HepG2 (cell line): ENCODE results near the gene CCR9. TPM values are rescaled to one million over a fixed set of nuclear protein-coding genes. Genes with fewer than 3 reads are reported as not detected.

ENCODE experiments used
- CAMTA2 ChIP-seq: sonication (generic); formaldehyde crosslinking; IDR thresholded peaks from 2 replicates; pipeline ENCODE4 v1.4.0; 2020; ENCODE audit warnings: mild to moderate bottlenecking, missing genetic modification reagents, borderline replicate concordance
- NFE2 ChIP-seq: sonication (generic); formaldehyde crosslinking; IDR thresholded peaks from 2 replicates; pipeline ENCODE4 v1.4.0; 2020; ENCODE audit warnings: missing genetic modification reagents
- RNF2 ChIP-seq: fragments of 450-650 bp; conservative IDR thresholded peaks from 2 replicates; pipeline ENCODE4 v1.6.1; 2016; ENCODE audit warnings: low read depth
- SALL2 ChIP-seq: sonication (generic); formaldehyde crosslinking; IDR thresholded peaks from 2 replicates; pipeline ENCODE4 v1.8.1; 2023; ENCODE audit warnings: mild to moderate bottlenecking, missing genetic modification reagents, inconsistent platforms
- SMARCC2 ChIP-seq: fragments of 450-650 bp; IDR thresholded peaks from 2 replicates; pipeline ENCODE4 v1.6.1; 2017; ENCODE audit warnings: antibody characterized with exemption, mild to moderate bottlenecking
- STAG1 ChIP-seq: sonication (generic); formaldehyde crosslinking; IDR thresholded peaks from 2 replicates; pipeline ENCODE4 v1.4.0; 2020; ENCODE audit warnings: missing genetic modification reagents
- TRIM24 ChIP-seq: sonication (generic); formaldehyde crosslinking; IDR thresholded peaks from 2 replicates; pipeline ENCODE4 v1.8.0; 2022; ENCODE audit warnings: mild to moderate bottlenecking, missing genetic modification reagents
- ZFP36L1 ChIP-seq: sonication (generic); formaldehyde crosslinking; IDR thresholded peaks from 2 replicates; pipeline ENCODE4 v1.8.0; 2022; ENCODE audit warnings: mild to moderate bottlenecking, missing genetic modification reagents, moderate library complexity
- ZIK1 ChIP-seq: sonication (generic); formaldehyde crosslinking; IDR thresholded peaks from 2 replicates; pipeline ENCODE4 v1.5.0; 2020; ENCODE audit warnings: mild to moderate bottlenecking, low read depth, missing genetic modification reagents, borderline replicate concordance
- ZKSCAN5 ChIP-seq: sonication (generic); formaldehyde crosslinking; IDR thresholded peaks from 2 replicates; pipeline ENCODE4 v1.5.1; 2020; ENCODE audit warnings: mild to moderate bottlenecking, missing genetic modification reagents
- ZMAT3 ChIP-seq: sonication (generic); formaldehyde crosslinking; conservative IDR thresholded peaks from 2 replicates; pipeline ENCODE4 v1.7.0; 2021; ENCODE audit warnings: missing genetic modification reagents
- ZNF232 ChIP-seq: sonication (generic); formaldehyde crosslinking; IDR thresholded peaks from 2 replicates; pipeline ENCODE4 v1.4.0; 2020; ENCODE audit warnings: missing genetic modification reagents, borderline replicate concordance
- ZNF460 ChIP-seq: sonication (generic); formaldehyde crosslinking; IDR thresholded peaks from 2 replicates; pipeline ENCODE4 v1.5.1; 2020; ENCODE audit warnings: missing genetic modification reagents, mild to moderate bottlenecking, borderline replicate concordance
- ZSCAN30 ChIP-seq: sonication (generic); formaldehyde crosslinking; IDR thresholded peaks from 2 replicates; pipeline ENCODE4 v1.5.0; 2020; ENCODE audit warnings: mild to moderate bottlenecking, missing genetic modification reagents
- ZSCAN9 ChIP-seq: IDR thresholded peaks from 2 replicates; pipeline ENCODE4 v1.6.1; 2016; ENCODE audit warnings: borderline replicate concordance
- polyA plus RNA-seq, 8 experiments: library from polyadenylated mRNA; depleted of rRNA in 3 of 8; stranded (reverse) in 7 of 8; unstranded in 1 of 8; fragments of >200 nt; fragmentation: Illumina TruSeq in 4 of 8; extraction: Trizol in 4 of 8; gene quantifications; 2 replicates each; pipeline versions ENCODE4 v1.2.1 to v1.2.3, GENCODE V29; 2011 to 2016; ENCODE audit warnings: low read depth in 4 of 8, missing spikeins in 1 of 8, mixed read lengths in 1 of 8; ENCODE audit not compliant: insufficient read depth in 1 of 8
- total RNA-seq, 5 experiments: library from RNA; depleted of rRNA; stranded (reverse); fragments of >200 nt; fragmentation: Illumina TruSeq; extraction: Trizol; gene quantifications; 2 replicates each; pipeline ENCODE4 v1.2.3, GENCODE V29; 2016; ENCODE audit warnings: low read depth in 1 of 5
- TF ChIP-seq, protein P1 (sequence below): sonication (generic); formaldehyde crosslinking; IDR thresholded peaks from 2 replicates; pipeline ENCODE4 v1.9.0; 2021; ENCODE audit warnings: missing genetic modification reagents, borderline replicate concordance
- TF ChIP-seq, protein P2 (sequence below): sonication (generic); formaldehyde crosslinking; IDR thresholded peaks from 2 replicates; pipeline ENCODE4 v1.5.1; 2020; ENCODE audit warnings: missing genetic modification reagents, mild to moderate bottlenecking, borderline replicate concordance
- TF ChIP-seq, protein P3 (sequence below): fragments of 450-650 bp; IDR thresholded peaks from 2 replicates; pipeline ENCODE4 v1.6.1; 2017; ENCODE audit warnings: mild to moderate bottlenecking
- TF ChIP-seq, protein P4 (sequence below): sonication (generic); formaldehyde crosslinking; conservative IDR thresholded peaks from 2 replicates; pipeline ENCODE4 v1.4.0; 2020; ENCODE audit warnings: missing genetic modification reagents

The CCR9 gene
- total and polyA plus RNA-seq, 2 of the 13 experiments (the other 11 are each of a cell fraction or from before 2014, with no cell fraction given): not detected

DNA sequence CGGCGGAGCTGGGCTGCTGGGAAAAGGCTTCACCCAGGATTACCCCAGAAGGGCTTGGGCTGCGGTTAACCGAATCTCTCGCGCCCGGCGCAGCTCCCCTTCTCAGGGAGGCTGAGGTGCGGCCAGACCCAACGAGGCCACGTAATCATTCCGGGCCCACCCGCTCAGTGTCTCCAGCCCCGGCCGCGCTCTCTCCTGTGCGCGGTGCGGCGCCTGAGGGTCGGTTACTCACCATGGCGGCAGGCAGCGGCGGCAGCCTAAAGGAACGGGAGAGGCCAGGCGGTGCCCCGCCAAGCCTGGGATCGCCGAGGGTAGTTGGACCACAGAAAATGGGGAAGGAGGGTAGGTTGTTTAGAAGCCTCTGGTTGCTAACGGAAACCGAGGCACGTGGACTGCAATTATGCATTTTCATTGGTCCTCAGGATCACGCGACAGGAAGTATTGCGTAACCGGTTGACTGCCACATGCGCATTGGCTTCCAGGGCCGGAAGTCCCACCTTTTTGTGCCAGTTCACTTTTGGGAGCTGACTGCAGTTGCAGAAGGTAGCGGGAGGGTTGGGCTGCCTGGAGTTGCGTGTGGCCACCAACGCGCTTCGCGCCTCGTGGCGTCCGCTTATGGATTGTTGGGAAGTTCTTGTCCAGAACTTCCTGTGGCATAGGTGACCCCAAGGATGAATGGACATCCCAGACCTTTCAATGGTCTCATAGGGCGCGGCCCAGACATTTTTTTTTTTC, 44.4 kb upstream of the CCR9 start, which contains the start of gene LZTFL1 (continued):
- TF ChIP-seq, protein P1, sequence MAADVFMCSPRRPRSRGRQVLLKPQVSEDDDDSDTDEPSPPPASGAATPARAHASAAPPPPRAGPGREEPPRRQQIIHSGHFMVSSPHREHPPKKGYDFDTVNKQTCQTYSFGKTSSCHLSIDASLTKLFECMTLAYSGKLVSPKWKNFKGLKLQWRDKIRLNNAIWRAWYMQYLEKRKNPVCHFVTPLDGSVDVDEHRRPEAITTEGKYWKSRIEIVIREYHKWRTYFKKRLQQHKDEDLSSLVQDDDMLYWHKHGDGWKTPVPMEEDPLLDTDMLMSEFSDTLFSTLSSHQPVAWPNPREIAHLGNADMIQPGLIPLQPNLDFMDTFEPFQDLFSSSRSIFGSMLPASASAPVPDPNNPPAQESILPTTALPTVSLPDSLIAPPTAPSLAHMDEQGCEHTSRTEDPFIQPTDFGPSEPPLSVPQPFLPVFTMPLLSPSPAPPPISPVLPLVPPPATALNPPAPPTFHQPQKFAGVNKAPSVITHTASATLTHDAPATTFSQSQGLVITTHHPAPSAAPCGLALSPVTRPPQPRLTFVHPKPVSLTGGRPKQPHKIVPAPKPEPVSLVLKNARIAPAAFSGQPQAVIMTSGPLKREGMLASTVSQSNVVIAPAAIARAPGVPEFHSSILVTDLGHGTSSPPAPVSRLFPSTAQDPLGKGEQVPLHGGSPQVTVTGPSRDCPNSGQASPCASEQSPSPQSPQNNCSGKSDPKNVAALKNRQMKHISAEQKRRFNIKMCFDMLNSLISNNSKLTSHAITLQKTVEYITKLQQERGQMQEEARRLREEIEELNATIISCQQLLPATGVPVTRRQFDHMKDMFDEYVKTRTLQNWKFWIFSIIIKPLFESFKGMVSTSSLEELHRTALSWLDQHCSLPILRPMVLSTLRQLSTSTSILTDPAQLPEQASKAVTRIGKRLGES (CRISPR knock-in tag): no peak
- TF ChIP-seq ZIK1 (no peak; the same call in 1 of the 2 replicates), SALL2 (CRISPR knock-in tag) (no peak; the same call in 1 of the 2 replicates), ZSCAN9 (no peak), TRIM24 (CRISPR knock-in tag) (no peak), ZNF232 (CRISPR knock-in tag) (no peak), ZKSCAN5 (no peak), NFE2 (CRISPR knock-in tag) (no peak), SMARCC2 (no peak), ZMAT3 (CRISPR knock-in tag) (no peak; the same call in 1 of the 2 replicates), RNF2 (peak; percentile 77), ZSCAN30 (CRISPR knock-in tag) (0 out of 2 replicates have a peak, but pooled peaks have one; percentile 29), ZNF460 (no peak), ZFP36L1 (CRISPR knock-in tag) (no peak), CAMTA2 (CRISPR knock-in tag) (no peak), STAG1 (no peak)
- TF ChIP-seq, protein P2, sequence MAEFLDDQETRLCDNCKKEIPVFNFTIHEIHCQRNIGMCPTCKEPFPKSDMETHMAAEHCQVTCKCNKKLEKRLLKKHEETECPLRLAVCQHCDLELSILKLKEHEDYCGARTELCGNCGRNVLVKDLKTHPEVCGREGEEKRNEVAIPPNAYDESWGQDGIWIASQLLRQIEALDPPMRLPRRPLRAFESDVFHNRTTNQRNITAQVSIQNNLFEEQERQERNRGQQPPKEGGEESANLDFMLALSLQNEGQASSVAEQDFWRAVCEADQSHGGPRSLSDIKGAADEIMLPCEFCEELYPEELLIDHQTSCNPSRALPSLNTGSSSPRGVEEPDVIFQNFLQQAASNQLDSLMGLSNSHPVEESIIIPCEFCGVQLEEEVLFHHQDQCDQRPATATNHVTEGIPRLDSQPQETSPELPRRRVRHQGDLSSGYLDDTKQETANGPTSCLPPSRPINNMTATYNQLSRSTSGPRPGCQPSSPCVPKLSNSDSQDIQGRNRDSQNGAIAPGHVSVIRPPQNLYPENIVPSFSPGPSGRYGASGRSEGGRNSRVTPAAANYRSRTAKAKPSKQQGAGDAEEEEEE (CRISPR knock-in tag): no peak; the same call in 1 of the 2 replicates
- TF ChIP-seq, protein P3, sequence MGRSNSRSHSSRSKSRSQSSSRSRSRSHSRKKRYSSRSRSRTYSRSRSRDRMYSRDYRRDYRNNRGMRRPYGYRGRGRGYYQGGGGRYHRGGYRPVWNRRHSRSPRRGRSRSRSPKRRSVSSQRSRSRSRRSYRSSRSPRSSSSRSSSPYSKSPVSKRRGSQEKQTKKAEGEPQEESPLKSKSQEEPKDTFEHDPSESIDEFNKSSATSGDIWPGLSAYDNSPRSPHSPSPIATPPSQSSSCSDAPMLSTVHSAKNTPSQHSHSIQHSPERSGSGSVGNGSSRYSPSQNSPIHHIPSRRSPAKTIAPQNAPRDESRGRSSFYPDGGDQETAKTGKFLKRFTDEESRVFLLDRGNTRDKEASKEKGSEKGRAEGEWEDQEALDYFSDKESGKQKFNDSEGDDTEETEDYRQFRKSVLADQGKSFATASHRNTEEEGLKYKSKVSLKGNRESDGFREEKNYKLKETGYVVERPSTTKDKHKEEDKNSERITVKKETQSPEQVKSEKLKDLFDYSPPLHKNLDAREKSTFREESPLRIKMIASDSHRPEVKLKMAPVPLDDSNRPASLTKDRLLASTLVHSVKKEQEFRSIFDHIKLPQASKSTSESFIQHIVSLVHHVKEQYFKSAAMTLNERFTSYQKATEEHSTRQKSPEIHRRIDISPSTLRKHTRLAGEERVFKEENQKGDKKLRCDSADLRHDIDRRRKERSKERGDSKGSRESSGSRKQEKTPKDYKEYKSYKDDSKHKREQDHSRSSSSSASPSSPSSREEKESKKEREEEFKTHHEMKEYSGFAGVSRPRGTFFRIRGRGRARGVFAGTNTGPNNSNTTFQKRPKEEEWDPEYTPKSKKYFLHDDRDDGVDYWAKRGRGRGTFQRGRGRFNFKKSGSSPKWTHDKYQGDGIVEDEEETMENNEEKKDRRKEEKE: no peak
- TF ChIP-seq, protein P4, sequence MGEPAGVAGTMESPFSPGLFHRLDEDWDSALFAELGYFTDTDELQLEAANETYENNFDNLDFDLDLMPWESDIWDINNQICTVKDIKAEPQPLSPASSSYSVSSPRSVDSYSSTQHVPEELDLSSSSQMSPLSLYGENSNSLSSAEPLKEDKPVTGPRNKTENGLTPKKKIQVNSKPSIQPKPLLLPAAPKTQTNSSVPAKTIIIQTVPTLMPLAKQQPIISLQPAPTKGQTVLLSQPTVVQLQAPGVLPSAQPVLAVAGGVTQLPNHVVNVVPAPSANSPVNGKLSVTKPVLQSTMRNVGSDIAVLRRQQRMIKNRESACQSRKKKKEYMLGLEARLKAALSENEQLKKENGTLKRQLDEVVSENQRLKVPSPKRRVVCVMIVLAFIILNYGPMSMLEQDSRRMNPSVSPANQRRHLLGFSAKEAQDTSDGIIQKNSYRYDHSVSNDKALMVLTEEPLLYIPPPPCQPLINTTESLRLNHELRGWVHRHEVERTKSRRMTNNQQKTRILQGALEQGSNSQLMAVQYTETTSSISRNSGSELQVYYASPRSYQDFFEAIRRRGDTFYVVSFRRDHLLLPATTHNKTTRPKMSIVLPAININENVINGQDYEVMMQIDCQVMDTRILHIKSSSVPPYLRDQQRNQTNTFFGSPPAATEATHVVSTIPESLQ (CRISPR knock-in tag): no peak
